ENCODE measurements around the gene RIMKLB.
"Not testable (repeated sequence)": the region's sequence is repeated elsewhere in the genome, so short reads cannot be mapped to it uniquely, and the experiment has no call there.

The RIMKLB gene

GRCh38 chr12:8692573-8692972, 5.2 kb upstream of the RIMKLB start:
- peak; percentile 91 for DNase-seq (ENCODE audit: low spot score)

DNA sequence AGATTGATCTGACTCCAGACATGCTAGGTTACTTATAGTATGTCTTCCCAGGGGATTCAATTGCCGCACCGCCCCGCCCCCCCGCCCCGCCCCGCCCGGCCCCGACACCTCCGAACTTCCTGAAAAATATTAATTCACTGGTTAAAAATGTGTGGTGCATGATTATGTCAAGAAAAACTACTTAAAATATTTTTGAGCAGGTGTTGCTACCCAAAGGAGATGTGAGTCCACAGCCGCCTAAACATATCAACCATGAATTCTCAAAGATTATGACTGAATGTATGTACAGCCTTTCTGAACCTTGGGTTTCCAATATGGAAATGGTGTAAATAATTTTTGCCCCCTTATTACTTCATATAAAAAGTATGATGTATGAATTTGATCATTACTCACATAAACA, 2.7 kb upstream of the RIMKLB start:
- peak; percentile 69 for DNase-seq (ENCODE audit: low spot score)

DNA sequence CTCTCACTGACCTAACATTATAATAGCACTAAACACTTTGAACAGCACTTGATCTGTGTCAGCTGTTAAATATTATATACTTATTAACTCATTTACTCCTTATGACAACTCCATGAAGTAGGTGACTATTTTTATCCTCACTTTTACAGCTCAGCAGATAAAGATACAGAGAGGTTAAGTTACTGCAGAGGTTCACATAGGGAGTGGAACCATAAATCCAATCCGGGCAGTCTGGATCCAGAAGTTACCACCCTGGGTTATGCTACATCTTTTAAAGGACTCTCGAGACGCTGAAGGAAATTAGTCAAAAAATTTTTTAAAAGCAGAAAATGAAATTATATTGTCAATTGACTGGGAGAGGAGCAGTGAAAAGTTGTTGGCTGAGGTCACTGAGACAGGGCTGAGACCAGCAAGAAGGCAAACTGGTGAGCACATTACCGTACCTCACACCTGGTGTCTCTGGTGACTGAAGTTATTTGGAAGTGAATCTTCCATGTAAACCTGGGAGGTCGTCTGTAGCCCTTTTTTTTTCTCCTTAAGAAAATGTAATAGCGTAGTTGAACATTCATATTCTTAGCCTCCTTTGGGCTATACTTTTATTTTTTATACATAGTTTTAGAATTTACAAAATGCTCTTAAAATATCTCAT, 1.2 kb upstream of the RIMKLB start:
- peak; percentile 63 for DNase-seq (ENCODE audit: low spot score)

GRCh38 chr12:8697120-8697475, 693 bp upstream of the RIMKLB start:
- DNase-seq (ENCODE audit: low spot score): peak; percentile 76

GRCh38 chr12:8698132-8698851, 501 bp downstream of the RIMKLB start:
- DNase-seq (ENCODE audit: low spot score): peak; percentile 62

- no peak for DNase-seq (ENCODE audit: low spot score)
These were observed 1.1 kb downstream of the RIMKLB start for GRCh38 chr12:8698879-8699278.

DNA sequence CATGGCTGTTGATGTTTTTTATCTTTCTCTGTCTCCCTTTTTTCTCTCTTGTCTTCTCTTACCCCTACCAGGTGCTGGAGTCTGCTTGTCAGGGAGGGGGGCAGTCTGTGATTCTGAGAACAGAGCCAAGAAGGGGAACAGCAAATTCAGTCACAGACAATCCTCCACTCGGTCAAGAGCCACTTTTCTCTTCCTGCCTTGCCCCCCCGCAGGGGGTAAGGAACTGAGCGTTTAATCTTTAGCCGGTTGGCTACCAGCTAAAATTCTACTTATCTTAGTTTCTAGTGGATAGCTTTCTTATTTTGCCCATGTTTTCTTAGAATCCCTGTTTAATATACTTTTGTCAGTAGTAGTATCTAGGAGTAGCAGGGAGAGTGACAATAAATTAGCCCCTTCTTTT, 1.9 kb downstream of the RIMKLB start:
- peak; percentile 53 for DNase-seq (ENCODE audit: low spot score)

GRCh38 chr12:8701046-8701660, 3.4 kb downstream of the RIMKLB start:
- DNase-seq (ENCODE audit: low spot score): no peak

DNA sequence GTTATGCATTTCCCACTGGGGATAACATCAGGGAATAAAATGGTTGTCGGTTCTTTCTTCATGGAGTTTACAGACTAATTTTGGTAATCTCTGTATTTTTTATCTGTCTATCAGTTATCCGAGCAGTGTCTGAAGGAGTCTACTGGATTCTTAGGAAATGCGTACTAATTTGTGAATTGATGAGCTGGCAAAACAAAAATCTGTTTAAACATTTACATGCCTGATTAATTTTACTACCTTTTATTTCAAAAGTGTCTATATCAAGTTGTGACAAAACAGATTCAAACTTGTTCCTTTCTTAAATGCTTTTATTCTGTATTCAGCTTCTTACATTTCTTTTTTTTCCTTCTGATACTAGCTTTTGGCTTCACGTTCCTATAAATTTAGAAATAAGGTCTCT, 4.4 kb downstream of the RIMKLB start:
- DNase-seq (ENCODE audit: low spot score): no peak

GRCh38 chr12:8709124-8709830, 11.5 kb downstream of the RIMKLB start:
- peak; percentile 39 for DNase-seq (ENCODE audit: low spot score)

DNA sequence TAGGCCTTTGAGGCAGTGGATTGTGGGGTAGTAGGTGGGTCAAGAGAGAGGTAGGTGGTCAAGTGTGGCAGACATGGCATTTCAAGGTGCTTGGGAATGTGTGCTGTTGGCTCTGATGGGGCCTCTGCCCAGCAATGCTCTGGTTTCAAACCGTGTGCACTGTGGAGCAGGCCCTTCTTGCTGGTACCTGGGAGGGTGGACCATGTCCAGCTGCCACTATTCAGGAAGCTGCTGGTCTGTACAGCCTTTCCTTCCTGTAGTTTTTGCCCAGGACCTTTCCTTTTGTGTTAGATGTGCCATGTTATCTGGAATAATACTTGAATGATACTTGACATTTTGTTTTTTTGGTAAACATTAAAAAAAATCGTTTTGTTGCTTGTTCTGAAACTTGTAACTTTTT, 14.8 kb downstream of the RIMKLB start:
- DNase-seq (ENCODE audit: low spot score): no peak

GRCh38 chr12:8722286-8722800, 24.6 kb downstream of the RIMKLB start:
- no peak for DNase-seq (ENCODE audit: low spot score)

- no peak for DNase-seq (ENCODE audit: low spot score)
These were observed 37.1 kb downstream of the RIMKLB start for GRCh38 chr12:8734873-8735381.

DNA sequence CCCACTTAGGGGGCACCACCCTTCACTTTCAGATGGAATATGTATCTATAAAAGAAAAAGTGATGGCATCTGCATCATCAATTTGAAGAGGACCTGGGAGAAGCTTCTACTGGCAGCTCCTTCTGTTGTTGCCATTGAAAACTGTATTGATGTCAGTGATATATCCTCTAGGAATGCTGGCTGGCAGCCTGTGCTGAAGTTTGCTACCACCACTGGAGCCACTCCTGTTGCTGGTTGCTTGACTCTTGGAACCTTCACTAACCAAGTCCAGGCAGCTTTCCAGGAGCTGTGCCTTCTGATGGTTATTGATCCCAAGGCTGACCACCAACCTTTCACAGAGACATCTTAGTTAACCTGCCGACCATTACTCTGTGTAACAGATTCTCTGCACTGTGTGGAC, 44.7 kb downstream of the RIMKLB start:
- DNase-seq (ENCODE audit: low spot score): no peak

DNA sequence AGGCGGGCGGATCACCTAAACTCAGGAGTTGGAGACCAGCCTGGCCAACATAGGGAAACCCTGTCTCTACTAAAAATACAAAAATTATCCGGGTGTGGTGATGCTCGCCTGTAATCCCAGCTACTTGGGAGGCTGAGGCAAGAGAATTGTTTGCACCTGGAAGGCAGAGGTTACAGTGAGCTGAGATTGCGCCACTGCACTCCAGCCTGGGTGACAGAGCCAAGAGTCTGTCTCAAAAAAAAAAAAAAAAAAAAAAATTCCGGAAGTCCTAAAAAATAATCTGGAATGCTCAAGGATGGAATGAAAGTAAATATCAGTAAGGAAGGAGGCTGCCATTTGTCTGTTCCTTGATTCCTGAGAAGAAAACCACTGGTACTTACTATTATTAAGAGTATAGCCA, 45.3 kb downstream of the RIMKLB start:
- not testable (repeated sequence) for DNase-seq (ENCODE audit: low spot score)

- not testable (repeated sequence) for DNase-seq (ENCODE audit: low spot score)
These were observed 47.8 kb downstream of the RIMKLB start for GRCh38 chr12:8745631-8746030.

- no peak for DNase-seq (ENCODE audit: low spot score)
These were observed 48.3 kb downstream of the RIMKLB start for GRCh38 chr12:8746046-8746445.

- DNase-seq (ENCODE audit: low spot score): not testable (repeated sequence)
These were observed 62.3 kb downstream of the RIMKLB start for GRCh38 chr12:8760076-8760475.

- not testable (repeated sequence) for DNase-seq (ENCODE audit: low spot score)
These were observed 64.9 kb downstream of the RIMKLB start for GRCh38 chr12:8762701-8763100.

GRCh38 chr12:8766121-8766520, 68.3 kb downstream of the RIMKLB start:
- DNase-seq (ENCODE audit: low spot score): not testable (repeated sequence)

- DNase-seq (ENCODE audit: low spot score): no peak
These were observed 72.7 kb downstream of the RIMKLB start for GRCh38 chr12:8770499-8770898.

DNA sequence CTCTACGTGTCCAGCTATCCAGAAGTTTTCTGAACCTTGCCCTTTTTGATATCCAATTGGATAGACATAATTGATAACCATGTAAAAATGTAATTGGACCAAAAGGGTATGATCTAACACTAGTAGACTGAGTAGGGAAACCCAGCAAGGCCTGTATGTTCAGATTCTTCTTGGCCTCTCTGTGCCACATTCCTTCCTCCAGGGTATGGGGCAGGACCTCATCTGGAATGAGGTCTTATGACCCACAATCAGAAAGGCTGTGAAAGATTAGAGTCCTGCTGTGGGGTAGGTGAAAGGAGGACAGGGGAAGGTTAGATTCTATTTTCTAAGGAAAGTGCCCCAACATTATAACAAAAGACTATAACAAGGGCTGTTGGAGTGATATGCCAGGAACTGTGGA, 73.3 kb downstream of the RIMKLB start:
- no peak for DNase-seq (ENCODE audit: low spot score)

All from NAMALWA (cell line).